ENCODE data around the gene CADPS.

Gene CADPS

DNA sequence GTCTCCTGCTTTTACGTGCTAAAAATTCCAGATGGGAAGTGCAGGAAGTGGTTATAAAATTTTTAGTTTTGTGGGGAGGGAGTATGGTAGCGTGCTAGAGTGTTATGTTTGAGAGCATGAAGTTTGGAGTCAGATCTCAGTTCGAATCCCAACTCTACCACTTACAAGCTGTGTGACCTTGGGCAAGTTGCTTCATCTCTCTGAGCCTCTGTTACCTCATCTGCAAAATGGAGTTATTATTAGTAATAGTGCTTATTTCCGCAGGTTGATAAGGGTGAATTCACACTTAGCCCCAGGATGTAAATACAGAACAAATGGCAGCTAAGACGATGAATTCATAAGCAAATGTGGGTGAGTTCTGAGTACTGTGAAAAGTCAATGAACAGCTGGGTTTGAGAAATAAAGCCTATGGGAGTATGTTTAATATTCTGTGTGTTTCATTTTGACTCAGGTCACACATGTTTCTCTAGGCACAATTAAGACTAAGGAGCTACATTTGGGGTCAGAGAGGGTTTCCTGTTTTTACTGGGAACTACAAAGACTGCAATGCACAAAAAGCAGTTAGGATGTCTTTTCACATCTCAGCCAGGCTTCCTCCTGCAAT lies 428.8 kb downstream of the CADPS start:
- Histone ChIP-seq H3K27me3 (ENCODE audit: insufficient read depth, low read depth, severe bottlenecking) (no peaks in the 10 kb centered on the region), H3K36me3 (no peaks in the 10 kb centered on the region; the same call in 1 of the 2 replicates), H3K9me3 (ENCODE audit: severe bottlenecking) (no peaks in the 10 kb centered on the region), H3K27ac (no peak overlapping the region), H3K4me3 (ENCODE audit: low read depth, low read length) (no peak overlapping the region)
- TF ChIP-seq, protein P1, sequence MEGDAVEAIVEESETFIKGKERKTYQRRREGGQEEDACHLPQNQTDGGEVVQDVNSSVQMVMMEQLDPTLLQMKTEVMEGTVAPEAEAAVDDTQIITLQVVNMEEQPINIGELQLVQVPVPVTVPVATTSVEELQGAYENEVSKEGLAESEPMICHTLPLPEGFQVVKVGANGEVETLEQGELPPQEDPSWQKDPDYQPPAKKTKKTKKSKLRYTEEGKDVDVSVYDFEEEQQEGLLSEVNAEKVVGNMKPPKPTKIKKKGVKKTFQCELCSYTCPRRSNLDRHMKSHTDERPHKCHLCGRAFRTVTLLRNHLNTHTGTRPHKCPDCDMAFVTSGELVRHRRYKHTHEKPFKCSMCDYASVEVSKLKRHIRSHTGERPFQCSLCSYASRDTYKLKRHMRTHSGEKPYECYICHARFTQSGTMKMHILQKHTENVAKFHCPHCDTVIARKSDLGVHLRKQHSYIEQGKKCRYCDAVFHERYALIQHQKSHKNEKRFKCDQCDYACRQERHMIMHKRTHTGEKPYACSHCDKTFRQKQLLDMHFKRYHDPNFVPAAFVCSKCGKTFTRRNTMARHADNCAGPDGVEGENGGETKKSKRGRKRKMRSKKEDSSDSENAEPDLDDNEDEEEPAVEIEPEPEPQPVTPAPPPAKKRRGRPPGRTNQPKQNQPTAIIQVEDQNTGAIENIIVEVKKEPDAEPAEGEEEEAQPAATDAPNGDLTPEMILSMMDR (IDR thresholded peaks at IDR 0.05; ENCODE audit: low read depth, low read length), result no peak
- DNase-seq, result no peak

DNA sequence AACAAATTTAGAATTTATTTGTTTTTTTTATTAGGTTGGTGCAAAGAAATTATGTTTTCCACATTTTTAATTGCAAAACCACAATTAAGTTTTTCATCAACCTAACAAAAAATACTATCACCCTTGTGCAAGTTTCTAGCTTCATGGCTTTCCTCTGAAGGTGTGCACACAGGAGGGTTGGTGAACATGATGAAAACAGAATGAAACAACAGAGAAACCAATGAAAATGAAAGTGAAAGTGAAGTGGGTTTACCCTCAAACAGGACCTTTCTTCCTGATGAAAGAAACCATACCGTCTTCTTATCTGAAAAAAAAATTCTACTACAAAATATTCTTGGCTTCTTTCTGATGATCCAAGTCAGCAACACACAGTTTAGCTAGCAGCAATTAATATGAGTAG lies 429.9 kb downstream of the CADPS start:
- no peaks in the 10 kb centered on the region; the same call in 1 of the 2 replicates for H3K36me3 ChIP-seq
- DNase-seq, result no peak
- no peaks in the 10 kb centered on the region for H3K9me3 ChIP-seq (ENCODE audit: severe bottlenecking)
- H3K4me3 ChIP-seq (ENCODE audit: low read depth, low read length), result no peak overlapping the region
- TF ChIP-seq, protein P1 (IDR thresholded peaks at IDR 0.05; ENCODE audit: low read depth, low read length), result no peak
- H3K27me3 ChIP-seq (ENCODE audit: insufficient read depth, low read depth, severe bottlenecking), result no peaks in the 10 kb centered on the region
- H3K27ac ChIP-seq, result no peak overlapping the region

DNA sequence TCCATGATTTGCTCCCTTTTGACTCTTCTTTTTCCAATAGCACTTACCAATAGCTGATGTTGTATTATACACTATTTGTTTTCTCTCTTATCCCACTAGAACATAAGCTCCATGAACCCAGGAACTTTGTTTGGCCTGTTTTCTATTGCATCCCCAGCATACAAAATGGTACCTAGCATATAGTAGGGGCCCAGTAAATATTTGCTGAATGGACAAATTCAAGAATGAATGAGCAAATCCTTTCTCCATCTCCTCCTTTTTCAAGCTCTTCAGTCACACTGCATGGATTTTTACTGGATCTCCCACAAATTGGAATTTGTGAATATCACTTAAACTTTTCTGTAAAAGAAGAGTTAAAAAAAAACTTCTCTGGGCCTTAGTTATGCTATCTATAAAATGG lies 435.2 kb downstream of the CADPS start:
- TF ChIP-seq, protein P1 (IDR thresholded peaks at IDR 0.05; ENCODE audit: low read depth, low read length), result no peak
- Histone ChIP-seq H3K27ac (no peak overlapping the region), H3K9me3 (ENCODE audit: severe bottlenecking) (no peaks in the 10 kb centered on the region), H3K27me3 (ENCODE audit: insufficient read depth, low read depth, severe bottlenecking) (no peaks in the 10 kb centered on the region), H3K36me3 (no peaks in the 10 kb centered on the region; the same call in 1 of the 2 replicates), H3K4me3 (ENCODE audit: low read depth, low read length) (no peak overlapping the region)
- DNase-seq, result no peak

DNA sequence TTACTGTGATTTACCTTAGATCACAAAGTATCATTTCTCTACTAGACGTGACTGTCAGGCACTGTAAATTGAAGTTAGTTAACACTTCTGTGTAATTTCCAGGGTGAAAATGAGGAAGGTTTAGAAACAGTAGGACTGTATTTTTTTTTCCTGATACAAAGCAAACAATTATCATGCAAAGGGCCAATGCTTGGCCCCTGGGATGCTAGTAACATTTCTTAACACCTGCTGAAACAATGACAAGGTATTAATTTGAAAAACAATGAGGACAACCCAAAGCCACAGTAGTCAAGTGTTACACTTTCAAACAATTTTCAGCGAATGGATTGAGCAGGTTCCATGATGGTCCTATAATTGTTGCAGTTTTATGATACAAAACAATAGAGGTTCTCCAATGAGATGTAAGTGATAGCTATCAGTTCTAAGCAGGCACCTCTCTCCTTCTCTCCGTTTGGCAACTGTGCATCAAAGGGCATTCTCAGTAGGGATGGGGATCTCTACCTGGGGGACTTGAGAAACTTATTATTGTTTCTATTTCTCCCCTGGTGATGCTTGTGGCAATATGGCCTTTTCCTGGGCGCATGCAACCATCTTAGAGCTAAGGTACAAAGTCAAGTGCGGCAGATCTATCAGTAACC lies 435.9 kb downstream of the CADPS start:
- Histone ChIP-seq H3K9me3 (ENCODE audit: severe bottlenecking) (no peaks in the 10 kb centered on the region), H3K36me3 (no peaks in the 10 kb centered on the region; the same call in 1 of the 2 replicates)

DNA sequence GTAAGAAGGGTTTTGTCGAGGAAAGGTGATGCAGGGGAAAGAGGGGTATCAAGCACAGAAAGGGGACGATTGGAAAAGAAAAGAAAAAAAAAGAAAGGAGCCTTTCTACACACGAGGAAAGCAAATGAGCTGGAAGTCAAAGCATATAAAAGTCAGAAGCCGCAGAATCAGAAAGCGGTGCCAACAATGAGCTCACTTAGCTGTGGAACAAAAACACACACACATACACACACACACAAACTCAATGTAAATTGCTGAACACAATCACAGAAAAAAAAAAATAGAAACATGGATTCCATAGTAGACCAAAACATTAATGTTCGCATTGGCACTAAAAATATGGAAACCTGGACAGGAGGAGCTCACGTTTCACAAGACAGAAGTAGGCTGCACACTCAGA lies 438.4 kb downstream of the CADPS start:
- no peak for DNase-seq
- Histone ChIP-seq H3K36me3 (no peaks in the 10 kb centered on the region), H3K4me3 (ENCODE audit: low read depth, low read length) (no peak overlapping the region), H3K27me3 (ENCODE audit: insufficient read depth, low read depth, severe bottlenecking) (no peaks in the 10 kb centered on the region), H3K9me3 (ENCODE audit: severe bottlenecking) (no peaks in the 10 kb centered on the region), H3K27ac (no peak overlapping the region)
- TF ChIP-seq, protein P1 (IDR thresholded peaks at IDR 0.05; ENCODE audit: low read depth, low read length), result no peak

More for the DNA sequence above, 435.9 kb downstream of the CADPS start:
- H3K27ac ChIP-seq, result no peak overlapping the region
- TF ChIP-seq, protein P1 (IDR thresholded peaks at IDR 0.05; ENCODE audit: low read depth, low read length), result no peak
- H3K4me3 ChIP-seq (ENCODE audit: low read depth, low read length), result no peak overlapping the region
- no peak for DNase-seq
- no peaks in the 10 kb centered on the region for H3K27me3 ChIP-seq (ENCODE audit: insufficient read depth, low read depth, severe bottlenecking)

Data from WERI-Rb-1 (cell line).